Kidney tubule cell (primary cell): ENCODE measurements around the gene SETSIP.
"Not testable (repeated sequence)": the region's sequence is repeated elsewhere in the genome, so short reads cannot be mapped to it uniquely, and the experiment has no call there.

Source experiments
- DNase-seq: peaks from one replicate; pipeline ENCODE4 v3.0.0-alpha.2; 2018; ENCODE audit warnings: low spot score

Gene SETSIP, protein sequence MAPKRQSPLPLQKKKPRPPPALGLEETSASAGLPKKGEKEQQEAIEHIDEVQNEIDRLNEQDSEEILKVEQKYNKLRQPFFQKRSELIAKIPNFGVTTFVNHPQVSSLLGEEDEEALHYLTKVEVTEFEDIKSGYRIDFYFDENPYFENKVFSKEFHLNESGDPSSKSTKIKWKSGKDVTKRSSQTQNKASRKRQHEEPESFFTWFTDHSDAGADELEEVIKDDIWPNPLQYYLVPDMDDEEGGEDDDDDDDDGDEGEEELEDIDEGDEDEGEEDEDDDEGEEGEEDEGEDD

DNA sequence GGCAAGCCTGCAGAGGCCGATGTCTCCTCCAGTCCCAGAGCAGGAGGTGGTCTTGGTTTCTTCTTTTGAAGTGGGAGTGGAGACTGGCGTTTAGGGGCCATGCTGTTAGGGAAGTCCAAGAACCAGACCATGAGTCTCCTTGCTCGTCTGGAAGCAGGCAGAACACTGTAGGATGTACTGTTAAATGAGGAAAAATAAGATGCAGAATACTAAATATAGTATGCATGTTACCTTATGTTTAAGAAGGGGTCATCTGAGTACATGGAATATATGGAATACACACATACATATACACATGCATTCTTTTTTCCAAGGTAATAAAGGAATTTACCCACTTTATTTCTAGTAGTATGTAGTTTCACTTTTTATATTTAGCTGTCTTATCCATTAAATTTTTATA is at the start of gene SETSIP:
Gene SETSIP (minus strand): TSS at position 101 of the 400 bp plus-strand sequence. CDS start 0 bp downstream, at position 101.
- no peak for DNase-seq

DNA sequence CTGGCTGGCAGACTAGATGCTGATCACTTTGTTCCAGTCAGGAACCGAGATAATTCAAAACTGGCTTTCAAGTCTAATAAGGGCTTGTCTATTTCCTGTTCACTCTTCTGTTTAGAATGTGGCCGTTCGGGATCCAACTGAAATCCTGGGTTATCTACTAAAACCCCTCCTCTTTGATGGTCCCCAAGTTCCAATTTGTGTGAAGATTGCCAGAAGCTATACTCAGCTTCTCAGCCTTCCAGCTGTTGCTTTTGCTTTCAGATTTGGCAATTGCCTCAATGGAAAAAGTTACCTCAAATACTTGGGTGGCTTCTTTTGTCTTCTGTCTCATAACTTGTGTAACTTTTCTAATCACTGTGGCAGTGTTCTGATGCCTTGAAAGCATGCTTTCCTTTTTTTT is 48.7 kb upstream of the SETSIP start:
- DNase-seq: no peak

DNA sequence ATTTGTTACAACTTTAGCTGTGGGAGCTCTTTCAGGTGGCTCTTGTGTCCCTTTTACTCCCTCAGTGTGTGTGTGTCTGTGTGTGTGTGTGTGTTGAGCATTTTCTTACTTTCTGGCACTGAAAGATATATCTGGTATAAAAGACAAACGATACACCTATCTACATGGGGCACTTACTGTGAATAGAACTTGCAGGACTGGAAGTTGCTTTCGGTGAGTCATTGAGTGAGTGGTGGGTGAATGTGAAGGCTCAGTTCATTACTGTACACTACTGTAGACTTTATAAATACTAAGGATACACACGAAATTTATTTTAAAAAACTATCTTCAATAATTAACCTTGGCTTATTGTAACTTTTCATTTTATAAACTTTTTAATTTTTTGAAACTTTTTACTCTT is 43.6 kb upstream of the SETSIP start:
- peak; percentile 25 for DNase-seq

DNA sequence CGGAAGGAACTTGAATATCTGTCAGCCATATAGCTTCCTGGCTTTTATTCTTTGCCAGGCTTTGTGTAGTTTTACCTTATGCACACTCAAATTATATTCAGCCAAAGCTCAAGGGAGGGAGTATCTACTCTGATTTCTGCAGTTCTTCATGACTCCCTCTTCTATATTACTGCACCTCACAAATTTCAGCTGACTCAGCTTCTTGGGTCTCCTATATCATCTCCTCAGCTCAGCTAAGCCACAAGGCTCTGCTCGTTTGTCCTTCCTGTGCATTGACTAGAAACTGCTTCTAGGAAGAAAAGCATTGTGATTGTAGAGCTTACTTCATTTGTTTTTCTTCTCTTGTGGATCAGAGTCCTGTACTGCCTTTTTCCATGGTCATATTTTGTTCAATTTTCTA is 42.3 kb upstream of the SETSIP start:
- DNase-seq: no peak

DNA sequence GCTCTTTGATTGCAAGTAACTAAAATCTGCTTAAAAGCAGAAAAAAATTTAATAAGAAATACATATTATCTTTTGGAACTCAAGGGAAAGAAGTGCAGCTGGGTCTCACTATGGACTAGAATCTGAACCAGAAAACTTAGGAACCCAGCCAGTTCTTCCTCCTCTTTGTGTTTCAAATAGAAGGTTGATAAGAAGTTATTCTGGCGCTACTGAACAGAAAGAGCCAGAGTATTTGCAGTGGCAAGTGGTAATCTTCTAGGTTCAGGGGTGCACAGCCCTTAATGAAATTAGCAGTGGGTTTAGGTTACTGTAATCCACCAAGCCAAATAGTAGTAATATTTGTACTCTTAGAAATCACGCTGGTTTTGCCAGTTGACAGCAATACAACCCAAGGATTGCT is 33.4 kb upstream of the SETSIP start:
- no peak for DNase-seq

DNA sequence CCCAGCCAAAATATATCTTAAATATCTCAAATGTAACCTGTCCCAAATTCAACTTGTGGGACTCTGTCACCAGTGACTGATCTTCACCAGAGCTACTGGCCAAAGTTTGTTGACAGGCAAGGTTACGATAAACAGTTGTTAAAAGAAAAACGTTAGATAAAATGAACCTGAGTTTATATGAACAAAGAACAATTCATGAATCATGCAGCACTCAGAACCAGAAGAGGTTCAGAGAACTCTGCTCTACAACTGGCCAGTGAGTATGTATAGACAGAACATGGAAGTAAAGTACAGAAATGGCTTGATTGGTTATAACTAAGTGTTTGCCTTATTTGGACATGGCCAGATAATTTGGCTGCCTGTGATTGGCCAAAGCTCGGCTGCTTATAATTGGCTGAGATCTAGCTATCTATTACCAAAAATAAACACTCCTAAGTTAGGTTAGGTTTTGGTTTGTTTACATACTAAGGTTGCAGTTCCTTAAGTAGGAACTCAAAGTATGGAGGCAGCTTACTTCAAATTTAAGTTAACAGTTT is 30.4 kb upstream of the SETSIP start:
- no peak for DNase-seq

DNA sequence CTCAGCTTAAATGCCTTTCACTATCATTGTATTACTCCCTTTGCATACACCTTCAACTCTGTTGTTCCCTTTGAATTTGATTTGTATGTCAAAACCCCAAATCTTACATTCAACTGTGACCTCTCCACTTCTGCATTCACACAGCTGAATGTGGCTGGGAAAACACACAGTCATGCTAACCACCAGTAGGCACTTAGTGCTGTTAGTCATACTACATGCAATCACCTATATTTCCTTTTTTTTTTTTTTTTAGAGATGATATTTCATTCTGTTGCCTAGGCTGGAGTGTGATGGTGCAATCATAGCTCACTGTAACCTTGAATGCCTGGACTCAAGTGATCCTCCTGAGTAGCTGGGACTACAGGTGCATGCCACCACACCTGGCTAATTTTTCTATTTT is 21.1 kb upstream of the SETSIP start:
- DNase-seq: peak; percentile 23

DNA sequence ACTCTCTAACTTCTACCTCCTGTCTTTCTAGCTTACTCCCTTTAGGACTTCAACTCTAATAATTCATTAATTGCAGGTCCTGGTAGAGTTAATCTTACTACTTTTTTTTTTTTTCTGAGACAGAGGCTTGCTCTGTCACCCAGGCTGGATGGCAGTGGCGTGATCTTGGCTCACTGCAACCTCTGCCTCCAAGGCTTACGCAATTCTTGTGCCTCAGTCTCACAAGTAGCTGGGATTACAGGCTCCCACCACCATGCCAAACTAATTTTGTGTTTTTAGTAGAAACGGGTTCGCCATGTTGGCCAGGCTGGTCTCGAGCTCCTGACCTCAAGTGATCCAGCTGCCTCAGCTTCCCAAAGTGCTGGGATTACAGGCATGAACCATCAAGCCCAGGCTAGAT is 20.7 kb upstream of the SETSIP start:
- no peak for DNase-seq

DNA sequence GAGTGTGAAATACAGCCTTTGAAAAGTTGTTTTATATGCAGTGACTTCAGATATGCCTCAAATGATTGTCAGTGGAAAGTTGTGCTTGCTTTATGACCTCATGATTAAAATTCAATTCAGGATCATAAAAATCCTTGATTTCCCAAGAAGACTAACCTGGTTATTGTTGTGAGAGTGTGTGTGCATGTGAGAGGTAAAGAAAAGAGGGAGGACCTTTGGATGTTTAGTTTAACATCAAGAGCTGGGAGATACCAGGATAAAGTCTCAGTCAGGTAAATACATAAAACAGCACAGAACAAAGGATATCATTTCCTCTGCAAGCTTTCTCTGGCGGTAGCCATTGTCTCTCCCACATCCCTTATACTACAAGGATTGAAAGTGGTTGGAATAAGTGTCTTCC is 19.4 kb upstream of the SETSIP start:
- DNase-seq: no peak

DNA sequence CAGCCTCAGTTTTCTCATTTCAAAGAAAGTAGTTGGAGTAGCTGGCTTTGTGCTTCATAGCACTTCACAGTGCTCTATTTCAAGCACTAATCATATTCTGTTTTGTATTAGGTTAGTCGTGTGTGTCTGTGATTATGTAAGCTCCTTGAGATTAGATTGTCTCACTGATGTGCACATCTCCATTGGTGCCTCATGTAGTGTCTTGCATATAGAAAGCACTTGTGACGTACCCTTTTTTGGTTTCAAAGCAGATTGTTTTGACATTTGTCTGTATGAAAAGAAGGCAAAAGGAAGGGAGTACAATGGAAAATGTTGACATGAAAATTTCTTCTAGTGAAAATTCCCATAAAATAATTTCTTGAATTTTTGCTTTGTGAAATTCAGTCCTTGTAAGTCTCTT is 18.9 kb upstream of the SETSIP start:
- DNase-seq: no peak

DNA sequence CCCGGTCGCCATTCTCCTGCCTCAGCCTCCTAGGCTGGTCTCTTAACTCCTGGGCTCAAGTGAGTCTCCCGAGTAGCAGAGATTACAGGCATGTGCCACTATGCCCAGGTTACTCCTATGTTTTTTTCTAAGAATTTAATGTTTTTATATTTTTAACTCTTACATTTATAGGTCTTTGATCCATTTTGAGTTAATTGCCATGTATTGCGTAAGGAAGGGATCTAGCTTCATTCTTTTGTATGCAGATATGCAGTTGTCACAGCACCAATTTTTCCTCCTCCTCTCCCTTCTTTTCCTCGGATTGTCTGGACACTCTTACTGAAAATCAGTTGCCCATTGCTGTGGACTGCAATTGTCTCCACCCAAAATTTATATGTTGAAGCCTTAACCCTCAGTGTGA is 16.4 kb upstream of the SETSIP start:
- no peak for DNase-seq

DNA sequence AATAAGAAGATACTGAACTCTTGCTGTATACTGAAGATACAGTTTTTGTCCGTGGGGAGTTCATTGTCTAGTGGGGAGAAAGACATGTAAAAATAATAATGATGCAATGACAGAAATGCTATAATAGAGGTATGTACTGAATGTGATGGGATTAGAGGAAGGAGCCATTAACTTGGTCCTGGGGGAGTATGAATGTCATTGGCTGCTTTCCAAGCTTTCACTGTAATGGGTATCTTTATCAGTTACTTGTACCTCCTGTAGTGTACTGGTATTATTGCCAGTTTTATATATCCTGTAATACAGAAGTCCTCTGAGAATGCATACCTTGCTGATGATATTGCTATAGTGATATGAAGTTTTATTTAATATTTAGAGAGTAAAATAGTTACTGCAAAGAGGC is 12.3 kb upstream of the SETSIP start:
- DNase-seq: no peak

DNA sequence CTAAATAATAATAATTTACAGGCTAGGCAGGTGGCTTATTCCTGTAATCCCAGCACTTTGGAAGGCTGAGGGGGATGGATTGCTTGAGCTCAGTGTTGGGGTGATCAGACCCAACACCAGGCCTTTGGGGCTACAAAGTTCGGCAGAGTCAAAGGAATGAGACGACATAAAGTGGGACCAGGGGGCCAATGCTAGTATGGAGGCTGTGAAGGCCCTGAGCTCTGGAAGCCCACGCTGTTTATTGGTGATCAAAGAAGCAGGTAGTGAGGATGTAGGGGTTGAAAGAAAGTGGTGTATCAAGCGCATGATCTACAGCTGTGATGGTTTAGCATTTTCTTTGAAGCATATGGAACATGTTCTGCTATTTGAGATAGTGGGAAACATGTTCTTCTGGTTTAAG is 10.5 kb upstream of the SETSIP start:
- no peak for DNase-seq

DNA sequence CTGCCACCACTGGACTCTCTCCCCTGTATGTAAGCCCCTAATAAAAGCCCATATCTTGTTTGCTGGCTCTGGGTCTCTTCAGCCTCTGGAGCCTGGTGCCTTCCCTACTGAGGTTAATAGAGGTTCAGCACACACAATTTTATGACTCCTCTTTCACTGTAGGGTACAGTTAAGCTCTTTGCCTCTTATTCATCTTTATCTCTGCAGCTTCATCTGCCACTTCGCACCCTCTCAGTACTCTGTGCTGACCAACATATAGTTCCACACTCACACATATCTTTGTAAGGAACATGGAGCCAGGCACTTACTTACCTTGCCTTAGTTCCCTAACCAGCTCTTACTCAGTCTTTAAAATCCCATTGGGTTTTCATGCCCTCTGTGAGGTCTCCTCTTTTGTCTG is 9.4 kb upstream of the SETSIP start:
- DNase-seq: no peak

DNA sequence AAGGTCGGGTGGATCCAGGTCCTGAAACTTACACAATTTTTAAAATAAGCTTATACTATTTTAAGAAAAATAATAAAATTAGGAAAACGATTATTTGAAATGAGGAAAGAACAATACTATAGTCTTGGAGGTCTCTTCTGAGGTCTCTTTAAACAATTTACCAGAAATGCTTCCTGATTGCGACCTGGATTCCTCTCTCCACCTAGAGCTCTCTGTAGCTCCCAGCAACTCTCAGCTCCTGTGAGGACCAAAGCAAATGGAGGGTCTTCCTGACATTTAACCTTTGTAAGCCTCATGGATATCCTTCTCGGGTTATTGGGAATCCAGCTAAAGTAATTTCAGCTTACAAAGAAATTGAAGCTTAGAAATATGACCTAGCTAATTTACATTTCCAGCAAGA is 5.8 kb upstream of the SETSIP start:
- no peak for DNase-seq

DNA sequence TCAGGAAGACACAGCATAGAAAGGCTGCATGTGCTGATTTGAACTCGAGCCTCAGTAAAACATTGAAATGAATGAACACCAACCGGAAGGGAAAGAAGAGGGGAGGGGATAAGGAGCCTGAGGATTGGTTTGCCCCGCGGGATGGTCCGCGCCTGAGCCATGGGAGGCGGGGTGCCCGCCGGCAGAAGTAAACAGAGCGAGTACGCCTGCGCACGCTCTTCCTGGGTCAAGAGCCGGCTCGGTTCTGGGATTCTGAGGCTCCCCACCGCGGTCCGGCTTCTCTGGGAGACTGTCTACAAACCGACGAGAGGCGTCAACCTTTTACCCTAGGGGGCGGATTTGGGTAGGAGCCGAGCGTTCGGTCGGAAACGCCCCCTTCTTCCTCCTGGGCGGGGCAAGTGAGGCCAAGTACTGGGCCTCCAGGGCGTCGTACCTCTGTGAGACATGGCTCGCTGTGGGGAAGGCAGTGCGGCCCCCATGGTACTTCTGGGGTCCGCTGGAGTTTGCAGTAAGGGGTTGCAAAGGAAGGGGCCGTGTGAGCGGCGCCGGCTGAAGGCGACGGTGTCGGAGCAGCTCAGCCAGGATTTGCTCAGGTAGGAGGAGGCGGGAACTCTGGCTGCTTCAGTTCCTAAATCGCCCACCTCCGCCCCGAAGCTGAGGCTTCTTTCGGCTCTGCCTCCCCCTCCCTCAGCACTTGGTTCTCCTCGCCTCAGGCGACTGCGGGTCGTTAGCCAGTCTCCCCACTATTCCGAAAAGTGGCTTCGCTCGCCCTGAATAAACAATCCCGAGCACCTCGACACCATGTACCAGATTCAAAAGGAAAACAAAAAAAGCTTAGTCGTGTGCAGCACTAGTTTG is 5.1 kb upstream of the SETSIP start, which contains the start of gene BTBD8:
Gene BTBD8 (plus strand): TSS at position 218 of the 858 bp plus-strand sequence. CDS start 227 bp downstream, at position 445.
- DNase-seq: peak; percentile 79

DNA sequence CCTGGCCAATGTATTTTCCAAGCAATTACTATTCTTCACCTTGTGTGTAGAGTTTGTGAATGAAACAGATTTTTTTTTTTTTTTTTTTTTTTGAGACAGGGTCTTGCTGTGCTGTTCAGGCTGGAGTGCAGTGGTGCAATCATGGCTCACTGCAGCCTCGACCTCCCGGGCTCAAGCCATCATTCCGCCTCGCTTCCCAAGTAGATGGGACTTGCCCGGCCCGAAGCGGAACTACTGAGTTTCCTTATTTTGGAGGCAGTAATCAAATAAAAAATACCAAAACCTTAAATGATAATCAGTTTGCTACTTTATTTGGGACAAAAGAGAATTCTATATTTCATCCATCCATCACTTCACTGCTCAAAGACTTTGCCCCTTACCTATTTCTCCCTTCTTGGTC is 4.2 kb upstream of the SETSIP start:
- no peak for DNase-seq

DNA sequence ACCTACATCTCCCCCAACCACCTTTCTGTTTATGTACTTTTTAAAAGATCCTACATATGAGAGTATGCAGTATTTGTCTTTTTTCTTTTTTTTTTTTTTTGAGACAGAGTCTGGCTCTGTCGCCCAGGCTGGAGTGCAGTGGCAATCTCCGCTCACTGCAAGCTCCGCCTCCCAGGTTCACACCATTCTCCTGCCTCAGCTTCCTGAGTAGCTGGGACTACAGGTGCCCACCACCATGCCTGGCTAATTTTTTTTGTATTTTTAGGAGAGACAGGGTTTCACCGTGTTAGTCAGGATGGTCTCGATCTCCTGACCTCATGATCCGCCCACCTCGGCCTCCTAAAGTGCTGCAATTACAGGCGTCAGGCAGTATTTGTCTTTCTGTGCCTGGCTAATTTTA is 2.9 kb upstream of the SETSIP start:
- DNase-seq: not testable (repeated sequence)

DNA sequence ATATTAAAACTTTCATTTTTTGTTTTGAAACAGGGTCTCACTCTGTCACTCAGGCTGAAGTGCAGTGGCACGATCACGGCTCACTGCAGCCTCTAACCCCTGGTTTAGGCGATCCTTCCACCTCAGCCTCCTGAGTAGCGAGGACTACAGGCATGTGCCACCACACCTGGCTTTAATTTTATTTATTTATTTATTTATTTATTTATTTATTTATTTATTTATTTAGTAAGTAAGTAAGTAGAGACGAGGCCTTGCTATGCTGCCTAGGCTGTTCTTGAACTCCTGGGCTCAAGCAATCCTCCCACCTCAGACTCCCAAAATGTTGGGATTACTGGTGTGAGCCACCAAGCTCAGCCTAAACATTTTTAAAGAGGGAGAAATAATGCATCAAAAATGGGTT is 1.2 kb upstream of the SETSIP start:
- no peak for DNase-seq

DNA sequence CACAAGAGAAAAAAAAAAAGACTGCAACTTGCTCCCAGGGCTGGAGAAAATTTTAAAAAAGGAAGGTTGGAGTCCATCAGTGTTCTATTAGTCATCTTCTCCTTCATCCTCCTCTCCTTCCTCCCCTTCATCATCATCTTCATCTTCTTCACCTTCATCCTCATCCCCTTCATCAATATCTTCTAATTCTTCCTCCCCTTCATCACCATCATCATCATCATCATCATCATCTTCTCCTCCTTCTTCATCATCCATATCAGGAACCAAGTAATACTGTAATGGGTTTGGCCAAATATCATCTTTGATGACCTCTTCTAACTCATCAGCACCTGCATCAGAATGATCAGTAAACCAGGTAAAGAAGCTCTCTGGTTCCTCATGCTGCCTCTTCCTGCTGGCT is 765 bp downstream of the SETSIP start:
- not testable (repeated sequence) for DNase-seq

DNA sequence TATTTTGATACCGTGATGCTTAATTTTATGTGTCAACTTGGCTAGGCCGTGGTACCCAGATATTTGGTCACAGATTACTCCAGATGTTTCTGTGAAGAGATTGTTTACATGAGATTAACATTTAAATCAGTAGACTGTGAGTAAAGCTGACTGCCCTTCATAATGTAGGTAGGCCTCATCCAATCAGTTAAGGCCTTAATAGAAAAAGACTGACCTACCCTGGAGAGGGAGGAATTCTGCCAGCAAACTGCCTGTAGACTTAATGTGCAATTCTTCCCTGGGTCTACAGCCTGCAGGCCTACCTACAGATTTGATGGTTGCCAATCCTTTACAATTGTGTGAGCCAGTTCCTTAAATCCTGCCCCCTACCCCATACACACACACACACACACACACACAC is 4.3 kb downstream of the SETSIP start:
- no peak for DNase-seq

DNA sequence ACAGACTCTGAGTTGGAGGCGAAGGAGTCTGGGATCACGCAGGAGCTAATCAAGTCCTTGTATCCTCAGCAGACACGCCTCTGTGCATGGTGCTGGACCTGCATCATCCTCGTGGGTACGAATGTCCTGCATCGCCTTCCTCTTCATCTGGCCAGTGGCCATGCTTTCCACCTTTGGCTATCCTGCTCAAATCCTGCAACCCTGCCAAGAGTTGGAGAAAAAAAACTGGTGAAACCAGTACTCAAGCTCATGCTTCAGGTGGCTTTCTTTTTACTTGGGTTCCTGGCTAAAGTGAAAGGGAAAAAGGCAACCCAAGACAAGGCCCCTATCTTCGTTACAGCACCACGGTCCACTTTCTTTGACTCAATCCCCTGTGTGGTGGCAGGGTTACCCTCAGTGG is 8.9 kb downstream of the SETSIP start:
- no peak for DNase-seq

DNA sequence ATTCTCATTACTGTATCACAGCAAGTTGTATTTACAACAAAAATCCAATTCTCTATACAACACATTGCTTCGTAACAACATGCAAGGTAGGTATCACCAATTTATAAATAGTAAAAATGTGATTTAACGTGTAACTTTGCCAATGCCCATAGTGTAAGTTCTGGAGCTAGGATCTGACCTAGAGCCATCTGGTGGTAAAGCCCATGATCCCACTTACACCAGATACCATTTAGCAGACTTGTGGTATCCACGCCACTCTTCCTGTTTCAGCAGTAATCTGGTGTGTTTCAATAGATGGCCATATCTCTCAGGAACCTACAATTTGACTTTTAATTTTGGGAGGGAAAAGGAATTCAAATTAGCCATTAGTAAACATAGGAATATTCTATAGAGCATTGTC is 10.2 kb downstream of the SETSIP start:
- DNase-seq: no peak
